ENCODE measurements around the gene TLE2.

The TLE2 gene

DNA sequence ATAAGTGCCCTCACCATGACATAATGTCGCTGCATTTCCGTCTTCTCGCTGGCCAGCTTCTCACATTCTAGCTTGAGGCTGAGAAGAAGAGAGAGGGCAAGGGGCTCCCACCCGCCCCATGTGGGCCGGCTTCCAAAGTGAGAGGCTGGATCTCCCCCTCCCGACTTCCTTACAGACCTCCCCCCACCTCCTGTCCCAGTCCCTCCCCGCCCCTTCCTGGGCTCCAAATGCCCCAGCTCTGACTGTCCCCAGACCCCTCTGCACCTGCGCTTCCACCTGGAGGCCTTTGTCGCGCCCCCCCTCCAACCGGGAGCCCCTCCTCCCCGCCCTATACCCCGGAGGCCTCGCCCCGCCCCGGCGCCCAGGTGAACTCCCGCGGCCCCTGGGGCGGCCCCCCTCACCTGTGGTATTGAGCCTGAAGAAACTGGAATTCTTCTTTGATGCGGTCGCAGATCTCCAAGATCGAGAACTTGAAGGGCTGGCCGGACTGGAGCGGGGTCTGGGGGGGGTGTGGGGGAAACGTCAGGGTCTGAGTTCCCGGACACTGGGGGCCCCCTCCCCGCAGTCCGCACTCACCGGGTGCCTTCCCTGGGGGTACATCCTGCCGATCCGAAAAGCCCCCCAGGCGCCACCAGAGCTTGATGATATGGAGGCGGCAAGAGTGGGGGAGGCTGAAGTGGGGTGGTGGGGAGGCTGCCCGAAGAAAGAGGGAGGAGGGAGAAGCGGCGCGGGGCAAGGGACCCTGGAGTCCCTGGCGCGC lies 595 bp downstream of the TLE2 start:
- H3K79me1 ChIP-seq (replicated peaks; ENCODE audit: low read length, poor library complexity, severe bottlenecking): no peaks in the 10 kb centered on the region
- no peak for DNase-seq
- H3K36me3 ChIP-seq (ENCODE audit: control insufficient read depth in 1 of 2, insufficient read depth in 2 of 2, low read depth in 1 of 2, low read length in 2 of 2): no peaks in the 10 kb centered on the region
- H3K23ac ChIP-seq (ENCODE audit: low read length in 2 of 2): no peak overlapping the region
- H3K9ac ChIP-seq (ENCODE audit: low read length): peak overlapping the region; percentile 32
- H3K27me3 ChIP-seq (ENCODE audit: control insufficient read depth in 1 of 2, insufficient read depth in 1 of 2, low read length in 2 of 2): peaks cover 58 to 76% of the 10 kb centered on the region in 2 experiments
- H3K4me3 ChIP-seq (ENCODE audit: insufficient read depth in 1 of 2, low read depth in 1 of 2, low read length in 2 of 2): peak overlapping the region; percentile 43 to 47
- no peaks in the 10 kb centered on the region for H3K9me3 ChIP-seq (ENCODE audit: control insufficient read depth, low read length)
- H3K18ac ChIP-seq (ENCODE audit: low read depth in 1 of 2, low read length in 2 of 2): peak overlapping the region; percentile 60 to 67
- peaks cover 14% of the 10 kb centered on the region for H3K4me1 ChIP-seq (ENCODE audit: control insufficient read depth, insufficient read depth, low read depth, low read length)
- H2BK12ac ChIP-seq (ENCODE audit: low read length in 2 of 2): no peak overlapping the region
- peak overlapping the region in 1 of 2 experiments; percentile 7 for H3K4ac ChIP-seq (ENCODE audit: low read depth in 1 of 2, low read length in 2 of 2)
- WGBS: 3% methylated on average over 36 of the region's 40 CpGs
- H4K8ac ChIP-seq (ENCODE audit: low read length): peak overlapping the region; percentile 43
- no peak overlapping the region for H2AK5ac ChIP-seq (ENCODE audit: low read length, severe bottlenecking)
- H2BK5ac ChIP-seq (ENCODE audit: low read depth, low read length, poor library complexity, severe bottlenecking): no peak overlapping the region
- no peak overlapping the region for H4K91ac ChIP-seq (ENCODE audit: low read length)
- no peak overlapping the region for H2AFZ ChIP-seq (ENCODE audit: low read depth, low read length)
- H2BK120ac ChIP-seq (ENCODE audit: low read depth, low read length): peak overlapping the region; percentile 37
- H3K27ac ChIP-seq (ENCODE audit: low read length, poor library complexity, severe bottlenecking): no peak overlapping the region
- H2BK15ac ChIP-seq (ENCODE audit: low read depth, poor library complexity, severe bottlenecking): peak overlapping the region; percentile 86
- no peak overlapping the region for H3K14ac ChIP-seq (ENCODE audit: low read length in 2 of 2)
- peak overlapping the region; percentile 84 for H3K4me2 ChIP-seq (ENCODE audit: low read length, poor library complexity, severe bottlenecking)

DNA sequence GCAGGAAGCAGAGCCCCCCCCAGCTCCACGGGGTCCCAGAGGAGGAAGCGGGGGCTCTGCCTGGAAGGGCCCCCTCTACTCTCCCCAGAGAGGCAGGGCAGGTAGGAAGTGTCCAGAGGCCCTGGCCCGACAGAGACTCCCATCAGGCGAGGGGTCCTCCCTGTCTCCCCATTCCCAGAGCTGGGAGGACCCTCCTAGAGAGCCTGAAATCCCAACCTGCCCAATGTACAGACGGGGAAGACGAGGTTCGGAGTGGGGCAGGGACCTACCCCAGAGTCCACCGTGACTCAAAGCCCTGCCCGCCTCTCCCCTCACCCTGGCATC lies 1.1 kb downstream of the TLE2 start:
- Histone ChIP-seq H3K27me3 (ENCODE audit: control insufficient read depth in 1 of 2, insufficient read depth in 1 of 2, low read length in 2 of 2) (peaks cover 57 to 80% of the 10 kb centered on the region in 2 experiments), H2BK12ac (ENCODE audit: low read length in 2 of 2) (no peak overlapping the region), H2AFZ (ENCODE audit: low read depth, low read length) (no peak overlapping the region), H3K36me3 (ENCODE audit: control insufficient read depth in 1 of 2, insufficient read depth in 2 of 2, low read depth in 1 of 2, low read length in 2 of 2) (no peaks in the 10 kb centered on the region), H3K79me1 (replicated peaks; ENCODE audit: low read length, poor library complexity, severe bottlenecking) (no peaks in the 10 kb centered on the region), H4K91ac (ENCODE audit: low read length) (no peak overlapping the region), H3K4me1 (ENCODE audit: control insufficient read depth, insufficient read depth, low read depth, low read length) (peaks cover 14% of the 10 kb centered on the region), H3K27ac (ENCODE audit: low read length, poor library complexity, severe bottlenecking) (no peak overlapping the region), H3K18ac (ENCODE audit: low read depth in 1 of 2, low read length in 2 of 2) (no peak overlapping the region), H3K4ac (ENCODE audit: low read depth in 1 of 2, low read length in 2 of 2) (no peak overlapping the region), H3K14ac (ENCODE audit: low read length in 2 of 2) (no peak overlapping the region), H3K9me3 (ENCODE audit: control insufficient read depth, low read length) (no peaks in the 10 kb centered on the region), H3K4me2 (ENCODE audit: low read length, poor library complexity, severe bottlenecking) (no peak overlapping the region), H4K8ac (ENCODE audit: low read length) (no peak overlapping the region), H2BK120ac (ENCODE audit: low read depth, low read length) (no peak overlapping the region), H2BK15ac (ENCODE audit: low read depth, poor library complexity, severe bottlenecking) (no peak overlapping the region), H3K4me3 (ENCODE audit: insufficient read depth in 1 of 2, low read depth in 1 of 2, low read length in 2 of 2) (no peak overlapping the region), H2BK5ac (ENCODE audit: low read depth, low read length, poor library complexity, severe bottlenecking) (no peak overlapping the region), H3K9ac (ENCODE audit: low read length) (no peak overlapping the region), H2AK5ac (ENCODE audit: low read length, severe bottlenecking) (no peak overlapping the region), H3K23ac (ENCODE audit: low read length in 2 of 2) (no peak overlapping the region)
- WGBS: 32% methylated on average over 9 of the region's 9 CpGs
- DNase-seq: no peak

DNA sequence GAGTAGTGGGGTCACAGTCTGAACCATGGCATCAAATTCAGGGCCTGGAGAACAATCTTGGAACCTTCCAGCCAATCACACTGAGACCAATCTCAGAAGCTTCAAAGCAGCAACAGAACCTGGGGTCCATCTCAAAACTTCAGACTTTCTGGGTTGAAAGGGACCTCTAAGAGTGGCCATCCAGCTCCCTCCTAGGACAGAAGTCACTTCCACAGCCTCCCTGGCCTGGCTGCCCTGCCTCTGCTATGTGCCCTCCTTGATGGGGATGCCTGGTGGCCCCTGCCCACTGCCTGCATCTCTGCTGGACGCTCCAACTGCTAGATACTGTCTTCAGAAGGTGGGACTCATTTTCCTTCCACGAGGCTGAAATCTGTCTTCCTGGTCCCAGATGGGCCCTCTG lies 1.8 kb downstream of the TLE2 start:
- H4K8ac ChIP-seq (ENCODE audit: low read length): peak overlapping the region; percentile 31
- H3K27ac ChIP-seq (ENCODE audit: low read length, poor library complexity, severe bottlenecking): no peak overlapping the region
- no peak overlapping the region for H3K4ac ChIP-seq (ENCODE audit: low read depth in 1 of 2, low read length in 2 of 2)
- no peak overlapping the region for H2BK120ac ChIP-seq (ENCODE audit: low read depth, low read length)
- H3K4me1 ChIP-seq (ENCODE audit: control insufficient read depth, insufficient read depth, low read depth, low read length): peaks cover 14% of the 10 kb centered on the region
- no peaks in the 10 kb centered on the region for H3K36me3 ChIP-seq (ENCODE audit: control insufficient read depth in 1 of 2, insufficient read depth in 2 of 2, low read depth in 1 of 2, low read length in 2 of 2)
- H3K4me3 ChIP-seq (ENCODE audit: insufficient read depth in 1 of 2, low read depth in 1 of 2, low read length in 2 of 2): no peak overlapping the region
- no peak overlapping the region for H2AFZ ChIP-seq (ENCODE audit: low read depth, low read length)
- no peak overlapping the region for H3K9ac ChIP-seq (ENCODE audit: low read length)
- no peak for DNase-seq
- no peaks in the 10 kb centered on the region for H3K79me1 ChIP-seq (replicated peaks; ENCODE audit: low read length, poor library complexity, severe bottlenecking)
- H3K14ac ChIP-seq (ENCODE audit: low read length in 2 of 2): no peak overlapping the region
- WGBS: 83% methylated on average over 2 of the region's 2 CpGs
- H3K4me2 ChIP-seq (ENCODE audit: low read length, poor library complexity, severe bottlenecking): no peak overlapping the region
- H3K27me3 ChIP-seq (ENCODE audit: control insufficient read depth in 1 of 2, insufficient read depth in 1 of 2, low read length in 2 of 2): peaks cover 53 to 85% of the 10 kb centered on the region in 2 experiments
- H2BK12ac ChIP-seq (ENCODE audit: low read length in 2 of 2): no peak overlapping the region
- H3K23ac ChIP-seq (ENCODE audit: low read length in 2 of 2): no peak overlapping the region
- H3K18ac ChIP-seq (ENCODE audit: low read depth in 1 of 2, low read length in 2 of 2): no peak overlapping the region
- H2BK5ac ChIP-seq (ENCODE audit: low read depth, low read length, poor library complexity, severe bottlenecking): no peak overlapping the region
- no peak overlapping the region for H4K91ac ChIP-seq (ENCODE audit: low read length)
- H2BK15ac ChIP-seq (ENCODE audit: low read depth, poor library complexity, severe bottlenecking): peak overlapping the region; percentile 19
- no peak overlapping the region for H2AK5ac ChIP-seq (ENCODE audit: low read length, severe bottlenecking)
- no peaks in the 10 kb centered on the region for H3K9me3 ChIP-seq (ENCODE audit: control insufficient read depth, low read length)

DNA sequence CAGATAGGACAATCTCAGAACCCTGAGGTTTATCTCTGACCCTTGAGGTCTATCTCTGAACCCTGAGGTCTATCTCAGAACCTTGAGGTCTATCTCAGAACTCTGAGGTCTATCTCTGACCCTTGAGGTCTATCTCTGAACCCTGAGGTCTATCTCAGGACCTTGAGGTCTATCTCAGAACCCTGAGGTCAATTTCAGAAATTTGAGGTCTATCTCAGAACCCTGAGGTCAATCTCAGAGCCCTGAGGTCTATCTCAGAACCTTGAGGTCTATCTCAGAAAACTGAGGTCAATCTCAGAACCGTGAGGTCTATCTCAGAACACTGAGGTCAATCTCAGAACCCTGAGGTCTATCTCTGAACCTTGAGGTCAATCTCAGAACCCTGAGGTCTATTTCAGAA lies 2.3 kb downstream of the TLE2 start:
- DNase-seq: no peak
- H3K18ac ChIP-seq (ENCODE audit: low read depth in 1 of 2, low read length in 2 of 2): no peak overlapping the region
- no peak overlapping the region for H2AK5ac ChIP-seq (ENCODE audit: low read length, severe bottlenecking)
- H4K8ac ChIP-seq (ENCODE audit: low read length): no peak overlapping the region
- no peak overlapping the region for H3K4me2 ChIP-seq (ENCODE audit: low read length, poor library complexity, severe bottlenecking)
- H3K27ac ChIP-seq (ENCODE audit: low read length, poor library complexity, severe bottlenecking): no peak overlapping the region
- H2BK5ac ChIP-seq (ENCODE audit: low read depth, low read length, poor library complexity, severe bottlenecking): no peak overlapping the region
- no peak overlapping the region for H4K91ac ChIP-seq (ENCODE audit: low read length)
- H2BK12ac ChIP-seq (ENCODE audit: low read length in 2 of 2): no peak overlapping the region
- no peaks in the 10 kb centered on the region for H3K36me3 ChIP-seq (ENCODE audit: control insufficient read depth in 1 of 2, insufficient read depth in 2 of 2, low read depth in 1 of 2, low read length in 2 of 2)
- H3K4ac ChIP-seq (ENCODE audit: low read depth in 1 of 2, low read length in 2 of 2): no peak overlapping the region
- no peaks in the 10 kb centered on the region for H3K79me1 ChIP-seq (replicated peaks; ENCODE audit: low read length, poor library complexity, severe bottlenecking)
- H3K23ac ChIP-seq (ENCODE audit: low read length in 2 of 2): no peak overlapping the region
- no peaks in the 10 kb centered on the region for H3K9me3 ChIP-seq (ENCODE audit: control insufficient read depth, low read length)
- H3K4me1 ChIP-seq (ENCODE audit: control insufficient read depth, insufficient read depth, low read depth, low read length): peaks cover 14% of the 10 kb centered on the region
- H3K14ac ChIP-seq (ENCODE audit: low read length in 2 of 2): no peak overlapping the region
- no peak overlapping the region for H3K9ac ChIP-seq (ENCODE audit: low read length)
- H2BK15ac ChIP-seq (ENCODE audit: low read depth, poor library complexity, severe bottlenecking): no peak overlapping the region
- H3K27me3 ChIP-seq (ENCODE audit: control insufficient read depth in 1 of 2, insufficient read depth in 1 of 2, low read length in 2 of 2): peaks cover 53 to 84% of the 10 kb centered on the region in 2 experiments
- H2BK120ac ChIP-seq (ENCODE audit: low read depth, low read length): no peak overlapping the region
- 93% methylated on average over 1 of the region's 1 CpG for WGBS
- H3K4me3 ChIP-seq (ENCODE audit: insufficient read depth in 1 of 2, low read depth in 1 of 2, low read length in 2 of 2): no peak overlapping the region
- H2AFZ ChIP-seq (ENCODE audit: low read depth, low read length): no peak overlapping the region
